ENCODE measurements around the gene ARHGAP23. TPM values are rescaled to one million over a fixed set of nuclear protein-coding genes. Genes with fewer than 3 reads are reported as not detected.

The ARHGAP23 gene
- total and polyA plus RNA-seq, 10 of the 15 experiments (the other 5 are each of a cell fraction or from before 2014, with no cell fraction given) = 0.23 to 5.8 (median 2.1) TPM

- no TSS peak for BruUV-seq (replicated peaks)
- intact Hi-C loops (cut with micrococcal nuclease; ENCODE audit: unreplicated experiment) (loop anchor here (1.0 kb wide), 3 partner anchors 26 to 109 kb away; no protein-coding TSS in a partner anchor), in situ Hi-C loops (cut with MboI) (loop anchor here (5.0 kb wide), 1 partner anchor 109 kb away; no protein-coding TSS in a partner anchor)
- H2AFZ ChIP-seq (ENCODE audit: control insufficient read depth, low read depth, low read length) = peak overlapping the region; percentile 88
- peak overlapping the region; percentile 98 for H3K4me2 ChIP-seq (ENCODE audit: control insufficient read depth, insufficient read depth)
- no peaks in the 10 kb centered on the region for H4K20me1 ChIP-seq (ENCODE audit: control insufficient read depth, insufficient read depth)
- no peak overlapping the region for H3K9ac ChIP-seq (ENCODE audit: control insufficient read depth, insufficient read depth, low read length)
- no peak overlapping the region for H3K27ac ChIP-seq (ENCODE audit: control insufficient read depth, insufficient read depth)
- H3K27me3 ChIP-seq (replicated peaks in 1 of 2; ENCODE audit: control insufficient read depth in 2 of 2, insufficient read depth in 2 of 2, low read length in 1 of 2) = peaks cover 15% of the 10 kb centered on the region in 2 experiments
- ChIA-PET SMC1A (ENCODE audit: uncharacterized antibody, unreplicated experiment) (interaction anchor here (0.6 to 9.3 kb wide), 21 partner anchors 17 to 188 kb away, joined by 3 to 227 read pairs (median 4); partner anchors contain the start of gene EPOP), POLR2A (interaction anchor here (0.7 to 2.8 kb wide), 7 partner anchors 14 to 109 kb away, joined by 3 to 15 read pairs (median 7); no protein-coding TSS in a partner anchor), RAD21 (ENCODE audit: unreplicated experiment) (interaction anchor here (0.5 to 4.8 kb wide), 30 partner anchors 10 to 1107 kb away, joined by 3 to 294 read pairs (median 4); no protein-coding TSS in a partner anchor), CTCF (interaction anchor here (0.5 to 10.9 kb wide), 46 partner anchors 9 to 681 kb away, joined by 3 to 492 read pairs (median 4); partner anchors contain the start of genes LASP1 and SRCIN1)
- H3K79me2 ChIP-seq (ENCODE audit: control insufficient read depth, insufficient read depth, low read length) = no peaks in the 10 kb centered on the region
- H3K36me3 ChIP-seq (ENCODE audit: control insufficient read depth in 2 of 2, insufficient read depth in 2 of 2, low read length in 1 of 2) = no peaks in the 10 kb centered on the region
- DNase-seq (ENCODE audit: low read depth, low spot score) (peak; percentile 50), ATAC-seq (peak; percentile 90), FAIRE-seq (no peak)
- 9% methylated on average over 39 of the region's 52 CpGs for WGBS (ENCODE audit: insufficient coverage, insufficient replicate concordance, low lambda C conversion rate, missing lambda C conversion rate)
- H3K4me3 ChIP-seq = peak overlapping the region; percentile 60; the same call in 1 of the 2 replicates
- H3K4me1 ChIP-seq (ENCODE audit: control insufficient read depth, insufficient read depth, low read length) = peaks cover 20% of the 10 kb centered on the region
- no peaks in the 10 kb centered on the region for H3K9me3 ChIP-seq (replicated peaks; ENCODE audit: control insufficient read depth, insufficient read depth, low read length)
- TF ChIP-seq RB1 (IDR thresholded peaks at IDR 0.05; ENCODE audit: borderline replicate concordance) (peak; percentile 71; the same call in 1 of the 2 replicates), RELA (IDR thresholded peaks at IDR 0.05; ENCODE audit: borderline replicate concordance, partially characterized antibody) (peak; percentile 66), ESRRA (IDR thresholded peaks at IDR 0.05; ENCODE audit: low read length) (no peak; the same call in 1 of the 2 replicates), HDAC6 (IDR thresholded peaks at IDR 0.05; ENCODE audit: unreplicated experiment) (peak; percentile 67), HDGF (IDR thresholded peaks at IDR 0.05) (0 out of 2 replicates have a peak, but pooled peaks have one; percentile 53), JUNB (IDR thresholded peaks at IDR 0.05) (no peak), WRNIP1 (IDR thresholded peaks at IDR 0.05; ENCODE audit: borderline replicate concordance, low read depth, low read length) (no peak), GATAD2B (conservative IDR thresholded peaks at IDR 0.05; ENCODE audit: low read depth) (0 out of 2 replicates have a peak, but pooled peaks have one; percentile 37), CTCF (IDR thresholded peaks at IDR 0.05 in 2 of 3, conservative IDR thresholded peaks at IDR 0.05 in 1 of 3; ENCODE audit: control insufficient read depth in 2 of 3, extremely low read depth in 1 of 3, insufficient read depth in 1 of 3, low read depth in 3 of 3, low read length in 3 of 3) (peak; percentile 93 to 99 (median 96); a peak in 5 of 6 replicates), HSF1 (IDR thresholded peaks at IDR 0.05; ENCODE audit: low read depth, low read length) (no peak), ATF7 (IDR thresholded peaks at IDR 0.05; ENCODE audit: low read depth) (no peak), IKZF1 (conservative IDR thresholded peaks at IDR 0.05) (peak; percentile 62), RAD21 (IDR thresholded peaks at IDR 0.05; ENCODE audit: insufficient read depth, low read depth, low read length) (peak; percentile 69), IKZF2 (IDR thresholded peaks at IDR 0.05) (0 out of 4 replicates have a peak, but pooled peaks of 1 of the 2 experiments have one; percentile 14), MYB (IDR thresholded peaks at IDR 0.05; ENCODE audit: borderline replicate concordance, low read depth, low read length) (0 out of 2 replicates have a peak, but pooled peaks have one; percentile 49), SPI1 (IDR thresholded peaks at IDR 0.05; ENCODE audit: borderline replicate concordance, insufficient read depth, low read depth, low read length) (no peak), E2F4 (IDR thresholded peaks at IDR 0.05; ENCODE audit: low read depth, low read length) (0 out of 2 replicates have a peak, but pooled peaks have one; percentile 43)
Observed at GRCh38 chr17:38557836-38558727, 129.8 kb downstream of the ARHGAP23 start.
